GM12872 (cell line): ENCODE results near the gene MARCKS.

ENCODE experiments used
- TF ChIP-seq, protein P1 (sequence below): IDR thresholded peaks from 3 replicates; pipeline ENCODE4 v1.5.1; 2011; ENCODE audit warnings: low read depth, mild to moderate bottlenecking, low read length, moderate library complexity; ENCODE audit not compliant: insufficient read depth

Gene MARCKS

DNA sequence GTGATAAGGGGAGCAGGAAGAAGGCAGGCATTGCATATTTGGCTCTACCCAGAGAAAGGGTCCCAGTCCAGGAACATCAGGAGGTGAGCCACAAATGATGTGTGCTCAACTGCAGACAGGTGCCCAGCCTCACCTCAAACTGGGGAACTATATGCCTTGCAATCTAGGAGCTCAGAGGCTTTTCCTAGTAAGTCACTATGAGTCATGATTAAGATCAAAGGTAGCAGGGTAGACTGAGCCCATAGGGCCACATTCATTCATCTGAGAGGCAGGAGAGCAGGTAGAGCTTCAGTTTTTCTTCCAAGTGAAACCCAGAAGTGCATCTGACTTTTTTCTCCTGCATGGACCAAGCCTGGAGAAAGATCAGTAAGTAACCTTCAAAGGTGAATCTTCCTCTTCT, 31.3 kb downstream of the MARCKS start:
- TF ChIP-seq, protein P1, sequence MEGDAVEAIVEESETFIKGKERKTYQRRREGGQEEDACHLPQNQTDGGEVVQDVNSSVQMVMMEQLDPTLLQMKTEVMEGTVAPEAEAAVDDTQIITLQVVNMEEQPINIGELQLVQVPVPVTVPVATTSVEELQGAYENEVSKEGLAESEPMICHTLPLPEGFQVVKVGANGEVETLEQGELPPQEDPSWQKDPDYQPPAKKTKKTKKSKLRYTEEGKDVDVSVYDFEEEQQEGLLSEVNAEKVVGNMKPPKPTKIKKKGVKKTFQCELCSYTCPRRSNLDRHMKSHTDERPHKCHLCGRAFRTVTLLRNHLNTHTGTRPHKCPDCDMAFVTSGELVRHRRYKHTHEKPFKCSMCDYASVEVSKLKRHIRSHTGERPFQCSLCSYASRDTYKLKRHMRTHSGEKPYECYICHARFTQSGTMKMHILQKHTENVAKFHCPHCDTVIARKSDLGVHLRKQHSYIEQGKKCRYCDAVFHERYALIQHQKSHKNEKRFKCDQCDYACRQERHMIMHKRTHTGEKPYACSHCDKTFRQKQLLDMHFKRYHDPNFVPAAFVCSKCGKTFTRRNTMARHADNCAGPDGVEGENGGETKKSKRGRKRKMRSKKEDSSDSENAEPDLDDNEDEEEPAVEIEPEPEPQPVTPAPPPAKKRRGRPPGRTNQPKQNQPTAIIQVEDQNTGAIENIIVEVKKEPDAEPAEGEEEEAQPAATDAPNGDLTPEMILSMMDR: no peak

DNA sequence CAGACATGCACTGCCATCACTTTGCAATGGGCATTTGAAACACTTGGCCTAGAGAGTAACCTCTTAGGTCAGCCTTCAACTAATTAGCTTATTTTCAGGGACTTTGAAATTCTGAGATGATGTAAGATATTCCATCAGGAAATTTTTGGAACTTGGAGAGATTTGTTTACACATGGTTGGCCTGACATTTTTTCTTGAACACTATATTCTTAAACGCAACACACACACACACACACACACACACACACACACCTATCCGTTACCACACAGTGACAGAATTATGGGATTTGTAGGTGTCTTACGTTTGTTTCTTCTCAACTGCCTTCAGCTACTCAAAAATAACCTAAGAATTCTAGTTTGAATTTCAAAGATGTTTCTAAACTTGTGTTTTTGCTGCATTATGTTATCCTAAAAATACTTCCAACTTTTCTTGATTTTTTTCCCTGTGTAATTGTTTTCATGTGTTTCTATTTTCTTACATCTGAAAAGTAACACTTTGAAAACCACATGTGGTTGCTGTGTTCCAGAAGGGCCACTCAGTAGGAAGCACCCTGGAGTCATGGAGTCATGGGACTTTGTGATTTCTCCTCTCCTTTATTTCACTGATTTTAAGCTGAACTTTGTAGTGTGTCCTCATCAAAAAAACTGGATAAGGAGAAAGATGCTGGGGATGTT, 31.9 kb downstream of the MARCKS start:
- TF ChIP-seq, protein P1: no peak

DNA sequence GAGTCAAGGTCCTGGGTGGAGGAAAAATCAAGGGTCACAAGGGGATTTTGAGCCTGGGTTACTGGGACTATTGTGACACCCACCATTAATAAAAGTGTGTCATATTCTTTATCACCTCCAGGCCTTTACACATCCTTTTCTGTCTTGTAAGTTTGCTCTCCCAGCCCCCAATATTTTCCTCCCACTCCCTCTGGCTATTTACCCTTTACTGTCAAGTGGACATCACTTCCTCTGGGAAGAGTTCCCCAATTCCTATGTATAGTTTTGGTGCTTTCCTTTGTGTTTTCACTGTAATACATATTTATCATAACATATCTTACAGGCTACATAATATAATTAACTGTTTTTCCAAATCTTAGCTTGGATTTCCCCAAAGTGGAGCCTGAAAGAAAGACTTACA, 36.3 kb downstream of the MARCKS start:
- TF ChIP-seq, protein P1: no peak

DNA sequence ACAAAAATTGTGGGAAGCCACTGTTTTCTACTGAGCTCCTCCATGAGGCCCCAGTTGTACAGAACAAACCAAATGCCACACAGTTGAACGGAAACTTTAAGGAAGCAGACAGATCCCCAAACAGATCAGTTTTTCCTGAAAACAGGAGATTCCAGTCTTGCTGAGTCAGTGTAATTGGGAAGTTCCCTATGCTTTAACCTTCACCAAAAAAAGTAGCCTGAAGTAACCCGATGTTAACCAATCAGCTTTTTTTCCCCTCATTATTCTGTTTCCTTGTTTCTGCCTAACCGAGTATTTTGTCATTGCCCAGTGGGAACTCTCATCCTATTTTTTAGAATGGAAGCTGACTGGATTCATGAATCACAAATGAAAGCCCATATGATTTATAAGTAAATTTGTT, 36.7 kb downstream of the MARCKS start:
- TF ChIP-seq, protein P1: no peak

DNA sequence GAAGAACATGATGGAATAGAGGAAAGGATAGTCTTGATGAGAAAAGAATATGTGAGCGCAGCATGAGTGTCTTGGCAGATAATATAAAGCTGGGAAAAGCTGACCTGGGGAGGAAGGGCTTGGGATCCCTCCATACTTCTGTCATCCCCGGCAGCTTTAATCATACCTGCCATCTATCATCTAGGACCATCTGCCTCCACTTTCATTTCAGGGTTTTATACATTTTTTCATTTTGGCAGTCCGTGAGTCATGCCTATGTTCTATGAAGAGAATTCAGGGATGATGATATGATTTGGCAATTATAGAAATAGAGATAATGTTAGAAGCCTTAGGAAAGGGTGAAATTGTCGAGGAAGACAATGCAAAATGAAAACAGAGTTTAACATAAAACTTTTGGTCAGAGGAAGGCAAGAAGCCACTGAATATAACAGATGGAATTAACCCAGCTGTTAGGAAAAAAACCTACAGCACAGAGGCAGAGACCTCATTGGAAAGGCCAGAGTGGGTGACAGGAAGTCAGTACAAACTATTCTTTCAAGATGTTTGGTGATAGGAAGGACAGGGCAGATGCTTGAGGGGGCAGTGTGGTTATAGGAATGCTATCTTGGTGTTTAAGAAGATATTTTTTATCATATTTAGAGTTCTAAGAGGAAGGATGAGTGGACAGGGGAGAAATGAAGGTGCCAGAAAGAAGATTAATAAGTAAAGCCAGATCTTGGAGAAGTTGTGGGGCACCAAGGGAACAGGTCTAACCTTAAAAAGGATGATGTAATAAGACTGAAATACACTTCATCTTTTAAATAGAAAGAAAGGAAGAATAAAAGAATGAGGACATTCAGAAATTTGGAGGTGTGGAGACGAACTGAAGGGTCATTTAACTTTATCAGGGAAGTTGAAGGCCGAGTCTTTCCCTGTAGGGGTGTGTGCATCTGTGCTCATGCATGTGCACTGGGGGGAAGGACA, 37.8 kb downstream of the MARCKS start:
- TF ChIP-seq, protein P1: no peak

DNA sequence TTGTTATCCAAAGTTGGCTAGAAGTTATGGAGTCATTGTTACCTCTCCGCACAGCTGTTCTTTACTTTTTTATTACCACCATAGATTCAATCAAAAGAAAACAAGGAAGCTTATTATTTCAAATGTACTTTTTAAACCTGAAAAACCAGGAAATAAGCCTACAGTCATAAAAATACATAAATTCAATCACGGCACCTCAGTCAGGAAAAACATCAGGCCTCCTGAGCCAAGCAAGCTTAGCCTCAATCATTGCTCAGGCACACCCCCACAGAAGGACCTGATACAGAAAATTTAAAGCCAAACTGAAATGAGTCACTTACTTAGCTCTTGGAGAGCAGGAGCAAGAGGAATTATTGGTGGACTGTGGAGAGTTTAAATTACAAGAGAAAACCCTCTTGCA, 44.3 kb downstream of the MARCKS start:
- TF ChIP-seq, protein P1: no peak

DNA sequence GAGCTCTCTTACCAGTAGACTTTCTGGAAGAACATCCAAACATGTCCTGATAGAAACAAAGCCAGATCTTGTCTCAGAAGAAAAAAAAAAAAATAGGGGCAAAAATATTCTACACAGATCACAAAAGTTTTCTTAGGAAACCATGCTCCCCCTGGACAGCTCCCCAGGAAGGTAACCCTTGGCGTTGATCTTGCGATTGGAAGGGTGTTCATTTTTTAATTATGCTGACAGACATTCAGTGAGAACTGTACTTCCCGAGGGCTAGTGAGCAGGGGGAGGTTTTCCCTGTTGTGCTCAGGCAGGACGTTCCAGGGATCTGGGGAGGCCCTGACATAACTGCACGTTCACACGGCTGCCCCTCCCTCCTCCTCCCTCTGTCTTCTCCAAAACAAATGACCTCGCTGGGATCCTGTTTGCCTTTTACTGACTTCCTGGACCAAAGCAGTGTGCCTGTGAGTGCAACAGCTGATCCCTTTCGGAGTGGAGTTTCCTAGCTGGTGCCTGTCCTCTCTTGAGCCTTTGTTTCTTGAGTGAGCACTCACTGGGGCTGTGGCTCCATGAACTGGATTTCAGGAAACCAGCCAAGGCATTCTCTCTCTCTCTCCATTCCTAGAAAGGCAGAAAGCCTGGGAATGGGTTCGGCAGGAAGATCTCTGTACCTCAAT, 46.7 kb downstream of the MARCKS start:
- TF ChIP-seq, protein P1: no peak
